ENCODE measurements around the gene NACC1. TPM values are rescaled to one million over a fixed set of nuclear protein-coding genes. Genes with fewer than 3 reads are reported as not detected.

The NACC1 gene
- 10 to 100 TPM; 27.6 to 44.2 (median 40.2) TPM for total RNA-seq
- 40.2 TPM for polyA plus RNA-seq
- long read RNA-seq, donor 1, full-length matches to known transcripts = 3 of 18 reads
- long read RNA-seq, donor 1, partial matches to known transcripts = 1 of 18 reads
- long read RNA-seq, donor 1, other reads (novel, unspliced or antisense) = 14 of 18 reads
- long read RNA-seq, donor 2, full-length matches to known transcripts = 1 of 6 reads
- long read RNA-seq, donor 2, partial matches to known transcripts = 0 of 6 reads
- long read RNA-seq, donor 2, other reads (novel, unspliced or antisense) = 5 of 6 reads
- long read RNA-seq, donor 3, partial matches to known transcripts = 0 of 3 reads
- long read RNA-seq, donor 3, other reads (novel, unspliced or antisense) = 3 of 3 reads
- long read RNA-seq, donor 4, full-length matches to known transcripts = 1 of 3 reads
- long read RNA-seq, donor 4, partial matches to known transcripts = 0 of 3 reads
- long read RNA-seq, donor 4, other reads (novel, unspliced or antisense) = 2 of 3 reads

DNA sequence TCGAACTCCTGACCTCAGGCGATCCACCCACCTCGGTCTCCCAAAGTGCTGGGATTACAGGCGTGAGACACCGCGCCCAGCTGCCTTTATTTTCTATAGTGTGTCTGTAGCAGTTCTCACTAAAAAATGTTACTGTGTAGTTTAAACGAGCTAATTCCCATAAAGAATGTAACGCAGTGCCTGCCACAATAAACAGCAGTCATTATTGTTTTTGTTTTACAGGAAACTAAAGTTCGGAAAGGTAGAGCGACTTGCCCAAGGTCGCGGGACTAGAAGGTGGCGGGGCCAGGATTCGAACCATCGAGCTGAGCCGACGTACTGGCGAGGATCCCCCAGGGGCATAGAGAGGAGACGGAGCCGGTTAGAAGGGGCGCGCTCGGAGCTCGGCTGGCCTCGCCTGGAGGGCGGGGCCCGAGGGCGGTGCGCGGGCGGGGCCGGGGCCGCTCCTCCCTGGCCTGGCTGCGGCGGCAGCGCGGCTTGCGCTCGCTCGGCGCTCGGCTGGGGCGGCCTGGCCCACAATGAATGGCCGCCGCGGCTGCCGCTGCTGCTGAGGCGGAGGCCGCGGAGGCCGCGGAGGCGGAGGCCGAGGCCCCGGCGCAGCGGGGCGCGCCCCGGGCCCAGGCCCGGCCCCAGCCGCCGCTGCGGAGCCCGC is at the start of gene NACC1:
Gene NACC1, plus strand, starts transcription at position 493 of the 652 bp plus-strand sequence. CDS start 16,944 bp downstream, outside the sequence.
- intact Hi-C loops (cut with DNase I) = no loop called here
- Histone ChIP-seq H3K9me3 (ENCODE audit: control insufficient read depth, low read length) (no peaks in the 10 kb centered on the region), H3K4me3 (ENCODE audit: low read length) (peak within 1 kb of the TSS; percentile 97), H3K27me3 (ENCODE audit: control insufficient read depth, insufficient read depth) (no peaks in the 10 kb centered on the region), H3K27ac (ENCODE audit: low read length) (peak within 1 kb of the TSS; percentile 84), H3K4me1 (ENCODE audit: control insufficient read depth, insufficient read depth, low read length) (peaks cover 14% of the 10 kb centered on the region)
- 3% methylated on average over 65 of the region's 65 CpGs for WGBS
- ATAC-seq (peak; percentile 95 to 96), DNase-seq (peak; percentile 91 to 96 (median 96))

GRCh38 chr19:13069415-13070359 is 48.4 kb upstream of the NACC1 start:
- Histone ChIP-seq H3K27ac (ENCODE audit: low read length) (peak overlapping the region; percentile 77), H3K9me3 (ENCODE audit: control insufficient read depth, low read length) (no peaks in the 10 kb centered on the region), H3K27me3 (ENCODE audit: control insufficient read depth, insufficient read depth) (no peaks in the 10 kb centered on the region), H3K4me3 (ENCODE audit: low read length) (no peak overlapping the region), H3K4me1 (ENCODE audit: control insufficient read depth, insufficient read depth, low read length) (peaks cover 49% of the 10 kb centered on the region)
- intact Hi-C loops (cut with DNase I) = loop anchor here in 3 of 4 donors (5.0 to 10.0 kb wide), 3 partner anchors 37 to 85 kb away; partner anchors contain the start of gene NFIX (in 1 of the 3)
- WGBS = 40% methylated on average over 20 of the region's 20 CpGs
- ATAC-seq = peak; percentile 12 to 31
- peak in 2 of 3 donors; percentile 72 for DNase-seq

DNA sequence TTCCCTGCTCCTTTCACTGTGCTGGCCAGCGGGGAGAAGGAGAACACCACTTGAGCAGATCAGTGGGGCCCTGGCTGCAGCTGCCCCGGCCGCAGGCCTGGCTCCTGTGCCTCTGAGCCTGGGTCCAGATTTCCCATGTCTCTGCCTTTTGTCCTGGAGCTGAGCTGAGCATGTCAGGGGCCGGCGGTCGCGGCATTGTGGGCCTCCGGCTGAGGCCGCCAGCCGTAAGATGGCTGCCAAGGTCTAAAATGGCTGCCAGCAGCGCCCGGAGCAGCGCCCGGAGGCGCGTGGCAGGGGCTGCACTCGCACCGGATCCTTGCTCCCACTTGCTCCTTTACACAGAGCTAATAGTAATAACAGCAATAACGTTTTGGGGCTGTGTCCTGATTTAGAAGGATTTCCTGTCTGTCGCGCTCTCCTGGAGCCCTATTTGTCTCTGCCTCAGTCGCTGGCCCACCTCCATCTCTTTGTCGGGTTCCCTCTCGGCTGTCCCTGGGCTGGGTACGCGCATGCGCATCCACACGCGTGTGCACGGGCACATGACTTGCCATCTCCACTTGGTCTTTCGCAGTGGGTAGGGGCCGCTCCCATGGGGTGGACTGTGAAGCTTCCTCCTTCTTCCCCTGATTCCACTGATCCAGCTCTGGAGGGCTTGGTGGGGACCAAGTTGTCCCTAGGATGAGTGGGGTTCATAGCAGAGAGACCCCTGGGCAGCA is 47.5 kb upstream of the NACC1 start:
- intact Hi-C loops (cut with DNase I) = no loop called here
- Histone ChIP-seq H3K27me3 (ENCODE audit: control insufficient read depth, insufficient read depth) (no peaks in the 10 kb centered on the region), H3K4me3 (ENCODE audit: low read length) (no peak overlapping the region), H3K4me1 (ENCODE audit: control insufficient read depth, insufficient read depth, low read length) (peaks cover 40% of the 10 kb centered on the region), H3K9me3 (ENCODE audit: control insufficient read depth, low read length) (no peaks in the 10 kb centered on the region), H3K27ac (ENCODE audit: low read length) (peak overlapping the region; percentile 77)
- WGBS = 64% methylated on average over 32 of the region's 32 CpGs
- ATAC-seq = peak; percentile 5 to 10
- DNase-seq = peak; percentile 59 to 80 (median 74)

GRCh38 chr19:13071444-13072187 is 46.4 kb upstream of the NACC1 start:
- Histone ChIP-seq H3K27ac (ENCODE audit: low read length) (no peak overlapping the region), H3K4me3 (ENCODE audit: low read length) (no peak overlapping the region), H3K4me1 (ENCODE audit: control insufficient read depth, insufficient read depth, low read length) (peaks cover 34% of the 10 kb centered on the region), H3K9me3 (ENCODE audit: control insufficient read depth, low read length) (no peaks in the 10 kb centered on the region), H3K27me3 (ENCODE audit: control insufficient read depth, insufficient read depth) (no peaks in the 10 kb centered on the region)
- ATAC-seq = no peak
- no peak for DNase-seq
- 72% methylated on average over 9 of the region's 9 CpGs for WGBS
- intact Hi-C loops (cut with DNase I) = no loop called here

- intact Hi-C loops (cut with DNase I) = no loop called here
- no peaks in the 10 kb centered on the region for H3K27me3 ChIP-seq (ENCODE audit: control insufficient read depth, insufficient read depth)
- H3K4me3 ChIP-seq (ENCODE audit: low read length) = no peak overlapping the region
- no peak overlapping the region for H3K27ac ChIP-seq (ENCODE audit: low read length)
- WGBS = 79% methylated on average over 9 of the region's 9 CpGs
- H3K4me1 ChIP-seq (ENCODE audit: control insufficient read depth, insufficient read depth, low read length) = peaks cover 32% of the 10 kb centered on the region
- no peaks in the 10 kb centered on the region for H3K9me3 ChIP-seq (ENCODE audit: control insufficient read depth, low read length)
- ATAC-seq (no peak), DNase-seq (no peak)
Observed at GRCh38 chr19:13072188-13072908, 45.7 kb upstream of the NACC1 start.

DNA sequence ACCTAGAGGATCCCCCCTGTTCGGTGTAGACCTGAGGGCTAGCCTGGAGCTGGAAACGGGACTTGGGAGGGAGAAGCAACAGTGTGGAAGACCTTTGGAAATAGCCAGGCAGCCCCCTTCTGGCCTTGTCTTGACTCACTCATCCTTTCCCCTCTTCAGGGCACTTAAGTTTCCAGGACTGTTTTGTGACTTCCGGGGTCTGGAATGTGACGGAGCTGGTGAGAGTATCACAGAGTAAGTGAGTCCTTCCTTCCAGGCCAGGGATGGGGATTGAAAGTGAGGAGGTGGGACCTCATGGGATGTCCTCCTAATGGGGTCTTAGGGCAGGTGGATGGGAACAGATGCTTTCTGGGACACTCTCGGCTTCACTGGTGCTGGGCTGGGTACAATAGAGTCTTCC is 44.8 kb upstream of the NACC1 start:
- DNase-seq (no peak), ATAC-seq (no peak)
- intact Hi-C loops (cut with DNase I) = no loop called here
- WGBS = 79% methylated on average over 5 of the region's 5 CpGs
- no peak overlapping the region for H3K4me3 ChIP-seq (ENCODE audit: low read length)
- no peaks in the 10 kb centered on the region for H3K27me3 ChIP-seq (ENCODE audit: control insufficient read depth, insufficient read depth)
- H3K27ac ChIP-seq (ENCODE audit: low read length) = no peak overlapping the region
- peaks cover 32% of the 10 kb centered on the region for H3K4me1 ChIP-seq (ENCODE audit: control insufficient read depth, insufficient read depth, low read length)
- no peaks in the 10 kb centered on the region for H3K9me3 ChIP-seq (ENCODE audit: control insufficient read depth, low read length)

- Histone ChIP-seq H3K27ac (ENCODE audit: low read length) (no peak overlapping the region), H3K4me3 (ENCODE audit: low read length) (no peak overlapping the region), H3K9me3 (ENCODE audit: control insufficient read depth, low read length) (no peaks in the 10 kb centered on the region), H3K4me1 (ENCODE audit: control insufficient read depth, insufficient read depth, low read length) (peaks cover 28% of the 10 kb centered on the region), H3K27me3 (ENCODE audit: control insufficient read depth, insufficient read depth) (no peaks in the 10 kb centered on the region)
- peak in 2 of 3 donors; percentile 62 to 69 for DNase-seq
- intact Hi-C loops (cut with DNase I) = no loop called here
- ATAC-seq = no peak
- WGBS = 74% methylated on average over 4 of the region's 4 CpGs
Observed at GRCh38 chr19:13074378-13074777, 43.7 kb upstream of the NACC1 start.

GRCh38 chr19:13076320-13076719 is 41.7 kb upstream of the NACC1 start:
- WGBS = 57% methylated on average over 8 of the region's 8 CpGs
- Histone ChIP-seq H3K27me3 (ENCODE audit: control insufficient read depth, insufficient read depth) (no peaks in the 10 kb centered on the region), H3K4me1 (ENCODE audit: control insufficient read depth, insufficient read depth, low read length) (peaks cover 21% of the 10 kb centered on the region), H3K27ac (ENCODE audit: low read length) (no peak overlapping the region), H3K9me3 (ENCODE audit: control insufficient read depth, low read length) (no peaks in the 10 kb centered on the region), H3K4me3 (ENCODE audit: low read length) (no peak overlapping the region)
- intact Hi-C loops (cut with DNase I) = no loop called here
- peak in 2 of 3 donors; percentile 65 to 75 for DNase-seq
- no peak for ATAC-seq

DNA sequence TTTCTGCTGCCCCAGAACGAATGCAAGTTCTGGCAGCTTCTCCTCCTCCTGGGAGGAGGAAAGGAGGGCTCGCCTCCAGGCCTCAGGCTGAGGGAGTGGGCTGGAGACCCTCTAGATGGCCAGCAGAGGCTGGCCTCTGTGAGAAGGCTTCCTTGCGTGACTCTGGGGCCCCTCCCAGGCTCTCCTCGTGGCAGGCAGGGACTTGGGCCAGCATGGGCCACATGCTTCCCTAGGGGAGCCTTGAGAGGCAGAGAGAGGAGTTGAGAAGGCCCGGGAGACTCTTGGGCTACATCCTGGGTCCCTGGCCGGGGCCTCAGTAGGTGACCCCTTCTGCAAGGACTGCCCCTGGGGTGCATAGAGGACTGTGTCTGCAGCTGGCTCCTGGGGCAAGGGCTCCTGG is 41.3 kb upstream of the NACC1 start:
- Histone ChIP-seq H3K4me1 (ENCODE audit: control insufficient read depth, insufficient read depth, low read length) (peaks cover 21% of the 10 kb centered on the region), H3K27ac (ENCODE audit: low read length) (no peak overlapping the region), H3K4me3 (ENCODE audit: low read length) (no peak overlapping the region), H3K9me3 (ENCODE audit: control insufficient read depth, low read length) (no peaks in the 10 kb centered on the region), H3K27me3 (ENCODE audit: control insufficient read depth, insufficient read depth) (no peaks in the 10 kb centered on the region)
- ATAC-seq = peak in 1 of 2 donors; percentile 14
- DNase-seq = peak in 1 of 3 donors; percentile 79
- WGBS = 51% methylated on average over 6 of the region's 6 CpGs
- intact Hi-C loops (cut with DNase I) = no loop called here
